GM19193 (cell line): Measurements from ENCODE around the gene BAIAP2L1.

ENCODE experiments used
- POLR2A ChIP-seq: IDR thresholded peaks from 4 replicates; pipeline ENCODE4 v1.6.1; 2011; ENCODE audit not compliant: insufficient read depth, insufficient read length; ENCODE audit errors: extremely low read depth

Gene BAIAP2L1

DNA sequence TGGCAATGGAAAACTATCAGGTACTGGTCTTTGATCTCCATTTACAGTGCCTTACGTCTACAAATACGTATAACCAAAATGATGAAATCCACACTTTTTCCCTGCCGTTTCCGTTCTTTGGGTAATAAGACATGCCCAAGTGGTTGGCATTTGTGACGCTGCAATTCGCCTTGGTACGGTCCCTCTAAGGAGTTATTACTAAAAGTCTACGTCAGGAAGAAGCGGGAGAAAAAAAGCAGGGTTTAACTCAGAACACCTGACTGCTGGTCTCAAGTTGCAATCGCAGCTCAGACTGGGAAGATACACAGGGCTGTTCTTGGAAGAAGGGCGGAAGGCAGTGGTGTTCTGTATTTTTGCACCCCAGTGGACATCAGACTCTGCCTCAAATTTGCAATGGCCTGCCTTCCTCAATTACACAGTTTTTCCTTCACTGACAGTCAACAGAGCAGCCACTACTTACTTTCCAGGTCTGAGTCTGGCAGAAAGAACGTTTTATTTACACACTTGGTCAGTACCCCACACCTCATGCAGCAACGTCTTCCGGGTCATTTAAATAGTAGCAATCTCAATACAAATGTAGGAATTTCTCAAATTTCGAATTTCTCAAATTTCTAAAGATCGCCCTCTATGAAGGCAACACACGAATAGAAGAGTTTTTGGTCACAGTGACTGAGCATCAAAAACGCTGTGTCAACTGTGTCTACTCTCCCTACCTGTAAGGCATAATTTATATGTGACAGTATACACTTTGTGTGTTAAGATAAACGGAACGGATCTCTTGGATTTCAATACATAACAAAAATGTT, 2.1 kb downstream of the BAIAP2L1 start:
- TF ChIP-seq POLR2A: no peak

DNA sequence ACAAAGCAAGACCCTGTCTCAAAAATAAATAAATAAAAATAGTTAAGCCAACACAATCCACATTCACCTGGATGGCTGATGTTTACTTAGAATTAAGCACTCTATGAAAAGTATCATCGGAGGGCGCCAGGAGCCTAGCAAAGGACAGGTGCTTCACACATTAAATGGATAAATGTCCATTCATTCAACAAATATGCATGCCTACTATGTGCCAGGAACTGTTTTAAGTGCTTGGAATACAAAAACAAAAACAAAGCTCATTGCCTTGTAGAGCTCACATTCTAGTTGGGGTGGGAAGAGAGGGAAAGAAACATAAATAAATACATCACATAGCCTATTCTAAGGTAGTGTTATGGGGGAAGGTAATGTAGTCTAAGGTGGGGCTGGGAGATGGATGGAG, 4.1 kb downstream of the BAIAP2L1 start:
- no peak for TF ChIP-seq POLR2A

DNA sequence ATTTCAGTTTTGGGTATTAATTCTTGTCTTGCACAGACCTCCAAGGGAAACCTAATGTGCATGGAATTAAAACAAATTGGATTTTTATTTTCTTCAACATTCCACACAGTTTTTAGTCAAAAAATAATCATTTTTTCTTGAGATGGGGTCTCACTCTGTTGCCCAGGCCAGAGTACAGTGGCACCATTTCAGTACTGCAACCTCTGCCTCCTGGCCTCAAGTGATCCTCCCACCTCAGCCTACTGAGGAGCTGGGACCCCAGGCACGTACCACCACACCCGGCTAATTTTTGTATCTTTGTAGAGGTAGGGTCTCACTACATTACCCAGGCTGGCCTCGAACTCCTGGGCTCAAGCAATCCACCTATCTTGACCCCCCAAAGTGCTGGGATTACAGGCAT, 4.9 kb downstream of the BAIAP2L1 start:
- TF ChIP-seq POLR2A: no peak

DNA sequence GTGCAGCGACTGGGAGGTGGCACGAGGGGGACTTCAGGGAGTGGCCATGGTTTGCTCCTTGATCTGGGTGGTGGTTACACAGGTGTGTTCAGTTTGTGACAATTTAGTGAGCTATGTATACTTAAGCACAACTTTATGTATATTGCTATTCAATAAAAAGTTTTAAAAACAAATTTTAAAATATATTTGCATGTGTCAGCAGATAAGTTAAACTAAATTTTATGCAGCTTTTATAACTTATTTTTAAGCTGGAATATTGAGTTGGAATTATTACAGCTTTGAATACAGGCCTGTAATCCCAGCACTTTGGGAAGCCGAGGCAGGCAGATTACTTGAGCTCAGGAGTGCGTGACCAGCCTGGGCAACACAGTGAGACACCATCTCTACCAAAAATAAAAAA, 5.4 kb downstream of the BAIAP2L1 start:
- TF ChIP-seq POLR2A: no peak

DNA sequence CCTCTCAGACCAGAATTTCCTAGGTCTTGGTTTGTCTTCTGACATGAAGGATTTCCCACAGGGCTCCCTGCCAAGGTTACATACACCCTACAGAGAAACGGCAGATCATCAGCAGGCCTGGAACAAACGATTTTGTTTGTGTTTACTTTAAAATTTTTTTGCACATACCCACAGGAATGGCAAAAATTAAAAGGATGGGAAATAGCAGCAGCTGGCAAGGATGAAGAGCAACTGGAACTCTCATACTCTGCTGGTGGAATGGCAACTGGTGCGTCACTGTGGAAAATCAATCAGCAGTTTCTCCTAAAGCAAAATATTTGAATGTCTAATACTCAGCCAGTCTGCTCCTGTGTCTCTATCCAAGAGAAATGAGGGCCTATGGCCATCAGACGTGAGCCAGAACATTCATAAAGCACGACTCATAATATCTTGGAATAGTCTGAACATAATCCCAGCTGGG, 6.5 kb downstream of the BAIAP2L1 start:
- TF ChIP-seq POLR2A: no peak

DNA sequence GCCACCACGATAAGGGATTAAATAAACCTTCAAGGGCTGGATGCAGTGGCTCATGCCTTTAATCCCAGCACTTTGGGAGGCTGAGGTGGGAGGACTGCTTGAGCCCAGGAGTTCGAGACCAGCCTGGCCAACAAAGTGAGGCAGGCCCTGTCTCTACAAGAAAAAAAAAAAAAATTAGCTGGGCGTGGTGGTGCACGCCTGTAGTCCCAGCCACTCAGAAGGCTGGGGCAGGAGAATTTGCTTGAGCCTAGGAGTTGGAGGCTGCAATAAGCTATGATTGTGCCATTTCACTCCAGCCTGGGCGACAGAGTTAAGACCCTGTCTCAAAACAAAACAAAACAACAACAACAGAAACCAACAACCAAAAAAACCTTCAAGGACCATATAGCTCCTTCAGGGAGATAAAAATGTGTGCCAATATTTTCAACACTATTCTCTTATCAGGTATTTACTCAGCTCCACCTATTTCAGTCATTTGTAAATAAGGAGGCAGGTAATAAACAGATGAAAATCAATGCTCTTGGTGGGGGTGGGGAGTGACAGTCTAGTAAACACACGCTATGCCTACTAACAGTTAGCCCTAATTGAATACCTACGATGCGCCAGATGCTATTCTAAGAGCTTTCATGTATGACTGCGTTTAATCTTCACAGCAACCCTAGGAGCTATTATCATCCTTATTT, 13.2 kb downstream of the BAIAP2L1 start:
- no peak for TF ChIP-seq POLR2A

DNA sequence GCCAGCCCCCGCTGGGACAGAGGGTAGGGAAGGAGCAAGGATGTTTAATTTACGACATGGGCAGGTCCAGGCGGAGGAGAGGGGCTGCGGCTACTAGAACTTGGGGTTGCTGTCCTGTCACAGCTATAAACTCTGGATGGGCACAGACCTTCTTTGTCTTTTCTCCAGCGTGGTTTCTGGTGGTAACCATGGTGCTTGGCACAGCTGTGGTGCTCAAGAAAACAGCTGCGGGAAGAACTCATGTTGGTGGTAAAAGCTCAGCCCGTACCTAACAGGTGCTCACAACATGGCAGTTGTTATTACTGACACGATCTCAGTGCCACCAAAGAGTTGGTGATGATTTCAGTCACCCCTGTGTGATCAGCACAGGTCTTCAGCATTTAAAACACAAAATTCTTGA, 13.8 kb downstream of the BAIAP2L1 start:
- TF ChIP-seq POLR2A: no peak

DNA sequence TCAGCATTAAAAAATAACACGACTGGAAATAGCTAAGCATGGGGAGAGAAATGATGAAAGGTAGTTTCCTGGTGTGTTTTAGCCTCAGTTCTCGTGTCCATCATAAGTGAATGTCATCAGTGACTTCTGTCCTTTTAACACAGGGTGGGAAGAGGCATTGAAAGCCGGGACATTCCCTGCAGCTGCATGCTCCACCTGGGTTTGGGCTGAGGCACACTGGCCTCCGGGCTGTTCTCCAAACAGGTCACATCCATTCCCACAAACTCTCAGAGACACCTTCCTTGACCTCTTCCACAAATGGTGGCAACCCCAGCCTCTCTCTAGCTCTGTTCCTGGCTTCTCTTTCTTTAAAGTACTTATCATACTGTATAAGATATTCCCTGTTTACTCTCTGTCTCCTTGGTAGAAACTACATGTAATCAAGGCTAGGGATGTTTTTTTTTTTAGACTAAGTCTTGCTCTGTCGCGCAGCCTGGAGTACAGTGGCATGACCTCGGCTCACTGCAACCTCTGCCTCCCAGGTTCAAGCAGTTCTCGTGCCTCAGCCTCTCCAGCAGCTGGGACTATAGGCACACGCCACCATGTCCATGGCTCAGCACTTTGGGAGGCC, 22.6 kb downstream of the BAIAP2L1 start:
- TF ChIP-seq POLR2A: no peak

DNA sequence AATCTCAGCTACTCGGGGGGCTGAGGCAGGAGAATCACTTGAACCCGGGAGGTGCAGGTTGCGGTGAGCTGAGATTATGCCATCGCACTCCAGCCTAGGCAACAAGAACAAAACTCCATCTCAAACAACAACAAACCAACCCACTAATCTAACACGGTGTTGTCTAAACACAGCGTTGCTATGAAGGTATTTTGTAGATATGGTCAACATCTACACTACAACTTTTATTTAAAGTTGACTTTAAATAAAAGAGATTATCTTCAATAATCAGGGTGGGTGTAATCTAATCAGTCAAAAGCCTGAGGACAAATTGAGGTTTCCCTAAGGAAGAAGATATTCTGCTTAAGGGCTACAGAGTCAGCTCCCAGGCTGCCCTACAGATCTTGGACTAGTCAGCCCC, 24.2 kb downstream of the BAIAP2L1 start:
- TF ChIP-seq POLR2A: no peak

DNA sequence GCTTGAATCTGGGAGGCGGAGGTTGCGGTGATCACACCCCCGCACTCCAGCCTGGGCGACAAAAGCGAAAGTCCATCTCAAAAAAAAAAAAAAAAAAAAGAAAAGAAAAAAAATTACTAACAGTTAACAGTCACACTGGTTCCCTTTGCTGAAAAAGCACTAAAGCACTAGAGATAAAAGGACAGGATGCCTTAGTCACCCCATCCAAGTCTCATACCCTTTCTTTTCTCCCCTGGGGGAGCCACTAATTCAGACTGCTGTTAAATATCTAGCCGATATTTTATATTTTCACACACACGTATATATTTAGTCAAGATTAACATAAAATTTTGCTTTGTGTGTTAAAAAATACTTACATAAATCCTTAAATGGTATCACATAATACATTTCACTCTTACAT, 25.2 kb downstream of the BAIAP2L1 start:
- no peak for TF ChIP-seq POLR2A

DNA sequence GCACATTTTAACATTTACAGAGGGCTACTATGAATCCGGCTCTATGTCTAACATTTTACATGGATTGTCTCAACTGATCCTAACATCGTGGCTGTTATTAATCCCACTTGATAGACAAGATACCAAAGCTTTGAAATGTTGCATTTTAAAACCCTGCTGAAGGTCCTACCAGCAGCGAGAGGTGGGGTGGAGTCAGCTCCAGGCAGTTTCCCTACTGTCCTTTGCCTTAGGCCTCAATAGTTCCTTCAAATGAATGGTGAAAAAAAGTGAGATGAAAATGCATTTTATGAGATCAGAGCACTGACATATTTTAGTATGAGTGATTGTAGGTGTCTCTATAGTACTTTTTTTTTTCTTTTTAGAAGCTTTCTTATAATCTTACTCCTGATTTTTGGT, 26.6 kb downstream of the BAIAP2L1 start:
- TF ChIP-seq POLR2A: no peak

DNA sequence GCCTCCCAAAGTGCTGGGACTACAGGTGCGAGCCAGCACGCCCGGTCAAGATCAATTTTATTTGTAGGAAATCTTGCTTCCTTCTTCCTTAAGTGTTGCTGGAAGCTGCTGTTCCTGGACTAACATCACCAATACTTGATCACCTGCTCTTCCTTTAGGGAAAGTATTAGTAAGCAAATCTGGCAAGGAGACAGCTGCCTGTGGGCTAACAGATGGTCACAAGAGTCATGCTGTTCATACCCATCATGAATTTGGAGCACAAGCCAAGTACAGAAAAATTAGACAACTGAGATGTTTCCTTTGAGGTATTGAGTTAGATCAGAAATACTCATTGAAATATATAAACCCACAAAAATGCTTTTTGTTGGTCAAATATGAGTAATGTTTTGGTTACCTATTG, 27.9 kb downstream of the BAIAP2L1 start:
- TF ChIP-seq POLR2A: no peak

DNA sequence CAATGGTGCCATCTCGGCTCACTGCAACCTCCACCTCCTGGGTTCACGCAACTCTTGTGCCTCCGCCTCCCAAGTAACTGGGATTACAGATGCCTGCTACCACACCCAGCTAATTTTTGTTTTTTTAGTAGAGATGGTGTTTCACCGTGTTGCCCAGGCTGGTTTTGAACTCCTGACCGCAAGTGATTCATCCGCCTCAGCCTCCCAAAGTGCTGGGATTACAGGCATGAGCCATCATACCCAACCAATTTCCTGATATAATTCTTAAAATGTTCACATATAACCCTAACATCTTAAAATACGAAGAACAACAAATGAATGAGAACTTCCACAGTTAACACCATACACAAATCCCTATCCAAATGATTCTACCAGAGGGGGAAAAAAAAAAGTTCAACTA, 31.2 kb downstream of the BAIAP2L1 start:
- TF ChIP-seq POLR2A: no peak

DNA sequence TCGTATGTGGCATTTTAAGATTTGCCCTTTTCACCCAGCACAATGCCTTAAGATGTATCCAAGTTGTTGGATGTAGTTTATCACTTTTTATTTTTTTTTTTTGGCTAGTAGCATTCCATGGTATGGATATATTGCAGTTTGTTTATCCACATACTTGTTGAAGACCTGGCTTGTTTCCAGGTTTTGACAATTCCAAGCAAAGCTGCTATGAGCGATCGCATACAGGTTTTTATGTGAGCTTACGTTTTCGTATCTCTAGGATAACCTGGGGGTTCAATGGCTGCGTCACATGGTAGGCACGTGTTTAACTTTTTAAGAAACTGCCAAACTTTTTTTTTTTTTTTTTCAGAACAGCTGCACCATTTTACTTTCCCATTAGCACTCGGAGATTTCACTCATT, 32.2 kb downstream of the BAIAP2L1 start:
- no peak for TF ChIP-seq POLR2A

DNA sequence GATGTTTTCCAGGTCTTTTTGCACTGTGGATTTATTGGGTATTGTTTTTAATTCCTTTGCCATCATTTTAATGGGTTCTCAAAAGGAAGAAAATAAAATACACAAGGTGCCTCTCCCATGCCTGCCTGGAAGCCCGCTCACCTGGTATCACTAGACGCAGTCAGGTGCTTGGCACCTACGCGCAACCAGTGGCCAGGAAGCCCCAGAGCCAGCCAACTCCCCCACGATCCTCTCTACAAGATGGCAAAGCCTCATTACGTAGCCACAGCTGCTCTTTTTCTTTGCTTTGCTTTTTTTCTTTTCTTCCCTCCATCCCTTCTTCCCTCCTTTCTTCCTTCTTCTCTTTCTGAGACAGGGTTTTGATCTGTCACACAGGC, 34.3 kb downstream of the BAIAP2L1 start:
- no peak for TF ChIP-seq POLR2A
